Endothelial cell of umbilical vein (primary cell): Measurements from ENCODE around the gene MYL5. TPM values are rescaled to one million over a fixed set of nuclear protein-coding genes. Genes with fewer than 3 reads are reported as not detected.

ENCODE experiments used
- BruUV-seq: library from RNA; stranded (reverse); fragments of 400-500 nt; replicated peaks from 2 replicates; lab custom pipeline; 2021; lab: Mats Ljungman, UMichigan
- CTCF ChIA-PET: fragments of 300-600, 350-600 bp; sonication (Branson Sonifier 250); formaldehyde crosslinking; loops from one replicate; lab custom pipeline; 2021; ENCODE audit warnings: antibody characterized with exemption, inconsistent platforms; lab: Charles Lee
- POLR2A ChIA-PET: fragments of 300-600, 350-600 bp; sonication (Branson Sonifier 250); formaldehyde crosslinking; loops from one replicate; lab custom pipeline; 2021; ENCODE audit warnings: antibody characterized with exemption, inconsistent platforms; lab: Charles Lee
- DNase-seq: peaks from one replicate; pipeline ENCODE4 v3.0.0-alpha.2; 2011; ENCODE audit warnings: low read depth, low spot score
- FAIRE-seq: peaks from 2 replicates; lab custom pipeline; 2011; peaks lifted over from hg19 to GRCh38; lab: Jason Lieb, UNC
- H2AFZ ChIP-seq: 2 replicates; pipeline ENCODE4 v1.6.0; 2012; ENCODE audit warnings: low read depth, low read length, control low read depth, inconsistent platforms
- H3K27ac ChIP-seq: 2 replicates; pipeline ENCODE4 v1.5.1; 2011; ENCODE audit warnings: low read depth, mild to moderate bottlenecking, control low read depth, low read length, moderate library complexity; ENCODE audit not compliant: insufficient read depth
- H3K27me3 ChIP-seq, 2 experiments: 2 replicates each; pipeline versions ENCODE4 v1.6.0 to v1.6.1; 2011; ENCODE audit warnings: low read length in 2 of 2, mixed read lengths in 1 of 2; ENCODE audit not compliant: control insufficient read depth in 2 of 2, insufficient read depth in 2 of 2
- H3K36me3 ChIP-seq, 2 experiments: 2 replicates in 1 of 2; 3 replicates in 1 of 2; pipeline ENCODE4 v1.5.1; 2011; ENCODE audit warnings: low read length in 2 of 2, mild to moderate bottlenecking in 1 of 2, moderate library complexity in 1 of 2; ENCODE audit not compliant: control insufficient read depth in 2 of 2, insufficient read depth in 2 of 2; ENCODE audit errors: extremely low read depth in 1 of 2
- H3K4me1 ChIP-seq: 3 replicates; pipeline ENCODE4 v1.5.1; 2011; ENCODE audit warnings: mild to moderate bottlenecking, low read length; ENCODE audit not compliant: control insufficient read depth, insufficient read depth; ENCODE audit errors: extremely low read depth
- H3K4me2 ChIP-seq: 2 replicates; pipeline ENCODE4 v1.6.1; 2011; ENCODE audit warnings: low read length, control low read depth, mixed read lengths; ENCODE audit not compliant: insufficient read depth
- H3K4me3 ChIP-seq, 3 experiments: fragments of 200-600 bp in 1 of 3; sonication (generic), shearing (Covaris generic) in 1 of 3; replicated peaks in 1 of 3; 2 replicates each; pipeline ENCODE4 v1.5.1; 2011 to 2016; ENCODE audit warnings: control low read depth in 3 of 3, low read length in 3 of 3, mild to moderate bottlenecking in 2 of 3, inconsistent platforms in 1 of 3, low read depth in 1 of 3, moderate library complexity in 1 of 3; ENCODE audit not compliant: insufficient read depth in 1 of 3
- H3K79me2 ChIP-seq: 2 replicates; pipeline ENCODE4 v1.6.0; 2012; ENCODE audit warnings: low read length, inconsistent platforms; ENCODE audit not compliant: control insufficient read depth, insufficient read depth
- H3K9ac ChIP-seq: replicated peaks from 2 replicates; pipeline ENCODE3; 2011; ENCODE audit warnings: low read length, control low read depth; ENCODE audit not compliant: insufficient read depth; ENCODE audit errors: extremely low read depth
- H3K9me1 ChIP-seq: replicated peaks from 3 replicates; pipeline ENCODE4 v1.6.0; 2011; ENCODE audit warnings: mild to moderate bottlenecking, low read length; ENCODE audit not compliant: control insufficient read depth, insufficient read depth; ENCODE audit errors: extremely low read depth
- H3K9me3 ChIP-seq: replicated peaks from 2 replicates; pipeline ENCODE4 v1.5.1; 2012; ENCODE audit warnings: low read length, inconsistent platforms; ENCODE audit not compliant: control insufficient read depth, insufficient read depth
- H4K20me1 ChIP-seq: replicated peaks from 2 replicates; pipeline ENCODE3; 2011; ENCODE audit warnings: mild to moderate bottlenecking, low read length; ENCODE audit not compliant: control insufficient read depth, insufficient read depth; ENCODE audit errors: extremely low read depth
- CTCF ChIP-seq, 2 donors: IDR thresholded peaks; 1 replicate in 1 of 2; 2 replicates in 1 of 2; pipeline ENCODE4 v1.5.1; 2011; ENCODE audit warnings: low read length in 2 of 2, mild to moderate bottlenecking in 2 of 2, moderate library complexity in 2 of 2, control low read depth in 1 of 2, inconsistent platforms in 1 of 2, low read depth in 1 of 2; ENCODE audit not compliant: insufficient read depth in 1 of 2; ENCODE audit errors: extremely low read depth in 1 of 2
- EZH2 ChIP-seq: IDR thresholded peaks from 2 replicates; pipeline ENCODE4 v1.6.1; 2012; ENCODE audit warnings: borderline replicate concordance, low read depth, mild to moderate bottlenecking, moderate library complexity, low read length, inconsistent platforms; ENCODE audit not compliant: severe bottlenecking
- FOS ChIP-seq: IDR thresholded peaks from 2 replicates; pipeline ENCODE4 v1.6.1; 2011; ENCODE audit warnings: mild to moderate bottlenecking, low read length, moderate library complexity, borderline replicate concordance; ENCODE audit not compliant: insufficient read depth
- GATA2 ChIP-seq: IDR thresholded peaks from 2 replicates; pipeline ENCODE4 v1.7.0; 2011; ENCODE audit warnings: low read depth, mild to moderate bottlenecking, moderate library complexity, mixed read lengths, low read length; ENCODE audit not compliant: insufficient read length, insufficient read depth
- JUN ChIP-seq: IDR thresholded peaks from 2 replicates; pipeline ENCODE4 v1.6.1; 2011; ENCODE audit warnings: borderline replicate concordance, low read depth; ENCODE audit not compliant: insufficient read length, insufficient read depth
- MAX ChIP-seq: IDR thresholded peaks from 2 replicates; pipeline ENCODE4 v1.6.1; 2011; ENCODE audit not compliant: insufficient read depth, insufficient read length
- MYC ChIP-seq: IDR thresholded peaks from one replicate; pipeline ENCODE4 v1.6.1; 2011; ENCODE audit warnings: mild to moderate bottlenecking, low read depth, low read length
- POLR2A ChIP-seq: IDR thresholded peaks from 2 replicates; pipeline ENCODE4 v1.6.1; 2012; ENCODE audit warnings: low read depth, mild to moderate bottlenecking, control low read depth, low read length
- POLR2AphosphoS5 ChIP-seq: IDR thresholded peaks from 2 replicates; pipeline ENCODE4 v1.6.1; 2012; ENCODE audit warnings: low read depth, mild to moderate bottlenecking, control low read depth, low read length, moderate library complexity; ENCODE audit not compliant: insufficient read depth
- dilution Hi-C: fragments of 300-500 bp; cut with MboI; formaldehyde crosslinking; loops from one replicate; pipeline ENCODE4 v1.15.0; 2019; ENCODE audit warnings: low sequenced_read_pairs; ENCODE audit not compliant: extremely low pct_ligation_motif_present
- intact Hi-C: fragments of 100-400 bp; cut with micrococcal nuclease; formaldehyde crosslinking; loops from one replicate; pipeline ENCODE4 v1.10.0; 2022
- polyA plus RNA-seq, 4 experiments: library from polyadenylated mRNA; depleted of rRNA in 3 of 4; stranded (reverse) in 3 of 4; unstranded in 1 of 4; fragments of >200 nt; gene quantifications; 2 replicates each; pipeline versions ENCODE4 v1.2.1 to v1.2.3, GENCODE V29; 2011 to 2012; ENCODE audit warnings: missing spikeins in 1 of 4
- total RNA-seq: library from RNA; stranded (reverse); gene quantifications from 2 replicates; pipeline ENCODE4 v1.2.3, GENCODE V29; 2021

The MYL5 gene
- total and polyA plus RNA-seq, 2 donors (not counting 3 experiments of a cell fraction or from before 2014, with no cell fraction given) = 12.3 to 13.4 TPM

GRCh38 chr4:653080-653821 is 21.1 kb upstream of the MYL5 start:
- dilution Hi-C loops (no loop called here), intact Hi-C loops (no loop called here)
- Histone ChIP-seq H3K79me2 (no peaks in the 10 kb centered on the region), H3K27me3 (no peaks in the 10 kb centered on the region), H3K4me2 (no peak overlapping the region), H4K20me1 (no peaks in the 10 kb centered on the region), H3K27ac (no peak overlapping the region), H3K36me3 (no peaks in the 10 kb centered on the region), H2AFZ (no peak overlapping the region), H3K4me1 (no peaks in the 10 kb centered on the region), H3K9me3 (no peaks in the 10 kb centered on the region), H3K4me3 (no peak overlapping the region), H3K9ac (no peak overlapping the region), H3K9me1 (no peaks in the 10 kb centered on the region)
- ChIA-PET CTCF (no interaction called here), POLR2A (no interaction called here)
- TF ChIP-seq MYC (no peak), JUN (no peak), FOS (no peak), POLR2AphosphoS5 (no peak), POLR2A (no peak), EZH2 (no peak), MAX (no peak), GATA2 (no peak), CTCF (IDR thresholded peaks at IDR 0.05; ENCODE audit: extremely low read depth in 1 of 2, insufficient read depth in 1 of 2, low read depth in 1 of 2, low read length in 2 of 2) (no peak)
- DNase-seq = no peak
- no peak for FAIRE-seq
- no TSS peak for BruUV-seq
